Measurements from ENCODE around the gene PPARG.

DNA sequence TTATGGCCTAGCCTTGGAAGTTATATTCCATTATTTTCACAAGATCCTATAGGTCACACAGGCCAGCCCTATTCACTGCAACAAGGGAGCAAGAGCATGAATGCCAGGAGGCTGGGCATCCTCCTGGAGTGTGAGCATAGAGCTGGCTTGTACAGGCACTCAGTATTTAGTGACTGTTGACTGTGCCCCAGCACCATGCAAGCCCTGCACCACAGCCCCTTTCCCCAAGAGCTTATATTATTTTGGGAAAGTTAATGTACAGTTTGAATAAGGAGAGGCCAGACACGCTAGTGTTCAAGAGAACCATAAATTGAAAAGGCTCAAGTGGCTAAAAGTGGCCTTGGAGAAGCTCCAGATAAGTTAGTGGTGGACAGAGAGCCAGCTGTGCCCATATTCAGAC lies 163.1 kb downstream of the PPARG start:
- TF ChIP-seq, protein P1, sequence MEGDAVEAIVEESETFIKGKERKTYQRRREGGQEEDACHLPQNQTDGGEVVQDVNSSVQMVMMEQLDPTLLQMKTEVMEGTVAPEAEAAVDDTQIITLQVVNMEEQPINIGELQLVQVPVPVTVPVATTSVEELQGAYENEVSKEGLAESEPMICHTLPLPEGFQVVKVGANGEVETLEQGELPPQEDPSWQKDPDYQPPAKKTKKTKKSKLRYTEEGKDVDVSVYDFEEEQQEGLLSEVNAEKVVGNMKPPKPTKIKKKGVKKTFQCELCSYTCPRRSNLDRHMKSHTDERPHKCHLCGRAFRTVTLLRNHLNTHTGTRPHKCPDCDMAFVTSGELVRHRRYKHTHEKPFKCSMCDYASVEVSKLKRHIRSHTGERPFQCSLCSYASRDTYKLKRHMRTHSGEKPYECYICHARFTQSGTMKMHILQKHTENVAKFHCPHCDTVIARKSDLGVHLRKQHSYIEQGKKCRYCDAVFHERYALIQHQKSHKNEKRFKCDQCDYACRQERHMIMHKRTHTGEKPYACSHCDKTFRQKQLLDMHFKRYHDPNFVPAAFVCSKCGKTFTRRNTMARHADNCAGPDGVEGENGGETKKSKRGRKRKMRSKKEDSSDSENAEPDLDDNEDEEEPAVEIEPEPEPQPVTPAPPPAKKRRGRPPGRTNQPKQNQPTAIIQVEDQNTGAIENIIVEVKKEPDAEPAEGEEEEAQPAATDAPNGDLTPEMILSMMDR (IDR thresholded peaks at IDR 0.05), result no peak
- TF ChIP-seq POLR2A (IDR thresholded peaks at IDR 0.05), result no peak
- TF ChIP-seq POLR2AphosphoS5 (IDR thresholded peaks at IDR 0.05), result no peak

All from stomach (tissue), 4 donors.